Muscle of leg (tissue), 11 donors: ENCODE data around the gene ARL13B. TPM values are rescaled to one million over a fixed set of nuclear protein-coding genes. Genes with fewer than 3 reads are reported as not detected.

Source experiments
- DNase-seq: peaks from one replicate; pipeline ENCODE4 v3.0.0; 2013
- H3K27ac ChIP-seq: one replicate; pipeline ENCODE4 v1.5.1; 2013; ENCODE audit warnings: mild to moderate bottlenecking, low read length, control low read depth
- H3K27me3 ChIP-seq: one replicate; pipeline ENCODE4 v1.6.1; 2013; ENCODE audit warnings: low read length; ENCODE audit not compliant: control insufficient read depth, insufficient read depth
- H3K36me3 ChIP-seq: one replicate; pipeline ENCODE4 v1.6.1; 2013; ENCODE audit warnings: low read length; ENCODE audit not compliant: control insufficient read depth, insufficient read depth
- H3K4me1 ChIP-seq: one replicate; pipeline ENCODE4 v1.6.1; 2013; ENCODE audit warnings: low read length; ENCODE audit not compliant: control insufficient read depth, insufficient read depth
- H3K4me3 ChIP-seq: one replicate; pipeline ENCODE4 v1.5.1; 2013; ENCODE audit warnings: low read length, control low read depth
- H3K9me3 ChIP-seq: replicated peaks from 2 replicates; pipeline ENCODE4 v1.6.1; 2013; ENCODE audit warnings: low read depth, low read length; ENCODE audit not compliant: control insufficient read depth
- WGBS: methylation state at CpG from one replicate; pipeline ENCODE4 v1.1.5; 2013; ENCODE audit warnings: missing lambda C conversion rate; ENCODE audit not compliant: insufficient coverage; 5-methylcytosine and 5-hydroxymethylcytosine counted together
- polyA plus RNA-seq, 8 donors: library from polyadenylated mRNA; unstranded; fragments of 120-200 nt; gene quantifications; one replicate each; pipeline versions ENCODE4 v1.2.1 to v1.2.3, GENCODE V29; 2013; ENCODE audit warnings: inconsistent platforms in 1 of 8, low replicate concordance in 1 of 8; ENCODE audit not compliant: insufficient read length in 8 of 8, insufficient read depth in 1 of 8
- total RNA-seq: library from RNA; stranded (reverse); fragments of 120-200 nt; gene quantifications from one replicate; pipeline ENCODE4 v1.2.4, GENCODE V29; 2013

The ARL13B gene
- total and polyA plus RNA-seq, 9 donors: 5.4 to 10.5 (median 7.3) TPM

DNA sequence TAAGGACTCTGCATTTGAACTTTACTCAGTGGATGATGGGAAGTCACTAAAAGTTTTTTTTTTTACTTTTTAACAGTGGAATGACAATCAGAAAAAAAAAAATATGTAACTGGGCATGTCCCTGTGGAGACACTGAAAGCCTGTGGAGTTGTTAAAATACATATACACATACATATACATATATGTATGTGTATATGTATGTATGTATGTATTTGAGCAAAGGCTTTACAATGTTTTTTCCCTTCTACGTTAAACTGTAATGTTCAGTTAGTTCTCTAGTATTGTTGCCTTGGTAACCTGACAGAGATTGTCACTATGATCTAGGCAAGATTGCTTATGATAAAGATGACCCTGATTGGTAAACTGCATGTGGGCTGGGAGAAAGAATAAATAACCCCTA, 113.2 kb downstream of the ARL13B start:
- H3K9me3 ChIP-seq: no peaks in the 10 kb centered on the region
- no peaks in the 10 kb centered on the region for H3K27me3 ChIP-seq
- WGBS: no CpG with 5 or more reads among the region's 1 CpG
- H3K4me3 ChIP-seq: no peak overlapping the region
- no peak for DNase-seq
- H3K27ac ChIP-seq: no peak overlapping the region
- H3K4me1 ChIP-seq: no peaks in the 10 kb centered on the region
- peaks cover 19% of the 10 kb centered on the region for H3K36me3 ChIP-seq

DNA sequence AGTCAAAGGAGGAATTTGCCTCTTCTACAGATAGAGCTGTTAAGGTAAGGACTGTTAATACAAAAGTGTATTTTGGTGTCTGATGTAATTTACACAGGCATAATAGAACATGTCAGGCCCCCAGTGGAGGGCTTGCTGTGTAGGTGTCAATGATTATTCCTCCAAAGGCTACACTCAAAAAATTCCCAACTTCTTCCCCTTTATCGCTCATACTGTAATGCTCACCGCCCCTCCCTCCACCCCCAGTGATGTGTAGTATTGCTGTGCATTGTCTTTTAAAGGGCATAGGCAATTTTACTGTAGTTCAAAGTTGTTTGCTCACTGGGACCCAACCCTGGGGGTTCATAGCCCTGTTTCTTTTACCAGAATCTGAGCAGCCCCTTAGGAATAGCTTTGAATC, 115.2 kb downstream of the ARL13B start:
- Histone ChIP-seq H3K9me3 (no peaks in the 10 kb centered on the region), H3K27ac (no peak overlapping the region), H3K4me1 (no peaks in the 10 kb centered on the region), H3K4me3 (no peak overlapping the region), H3K36me3 (peaks cover 22% of the 10 kb centered on the region), H3K27me3 (no peaks in the 10 kb centered on the region)
- no peak for DNase-seq
- no CpG with 5 or more reads among the region's 2 CpGs for WGBS

DNA sequence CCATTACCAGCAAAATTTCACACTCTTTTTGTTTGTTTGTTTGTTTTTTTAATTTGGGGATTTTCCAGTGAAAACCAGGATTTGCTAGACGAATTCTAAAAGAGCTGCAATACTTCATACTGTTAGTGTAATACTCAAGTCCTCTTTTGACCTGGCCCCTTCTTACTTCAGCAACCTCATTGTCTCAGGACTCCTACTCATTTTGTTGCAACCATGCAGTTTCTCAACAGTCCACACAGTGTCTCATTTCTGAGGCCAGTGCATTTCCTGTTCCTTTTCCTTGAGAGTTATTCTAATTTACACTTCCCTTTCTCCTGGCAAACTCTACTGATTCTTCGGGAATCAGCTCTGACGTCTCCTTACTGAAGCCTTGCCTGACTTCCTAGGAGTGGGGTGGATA, 118.5 kb downstream of the ARL13B start:
- Histone ChIP-seq H3K9me3 (no peaks in the 10 kb centered on the region), H3K27me3 (no peaks in the 10 kb centered on the region), H3K27ac (no peak overlapping the region), H3K36me3 (peaks cover 22% of the 10 kb centered on the region), H3K4me1 (no peaks in the 10 kb centered on the region), H3K4me3 (no peak overlapping the region)
- peak; percentile 8 for DNase-seq
- WGBS: no CpG with 5 or more reads among the region's 3 CpGs

DNA sequence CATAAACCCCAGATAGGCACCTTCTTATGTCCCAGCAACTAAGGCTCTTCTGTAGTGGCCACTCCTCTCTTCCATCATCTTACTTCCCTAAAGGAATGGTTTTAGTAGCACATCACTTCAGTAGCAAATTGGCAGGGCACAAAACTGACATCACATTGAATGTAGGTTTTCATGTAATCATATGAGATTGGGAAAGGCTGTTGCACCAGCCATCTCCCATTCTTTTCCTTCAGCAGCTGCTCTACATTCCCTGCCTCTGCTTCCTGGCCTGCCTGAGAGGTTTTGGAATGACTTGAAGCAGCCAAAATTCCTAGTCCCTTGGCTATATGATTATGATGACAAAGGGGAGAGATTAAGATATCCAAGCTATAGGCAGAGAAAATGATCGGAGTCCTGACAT, 119.4 kb downstream of the ARL13B start:
- DNase-seq: no peak
- WGBS: no CpG with 5 or more reads among the region's 1 CpG
- H3K4me3 ChIP-seq: no peak overlapping the region
- no peak overlapping the region for H3K27ac ChIP-seq
- H3K4me1 ChIP-seq: no peaks in the 10 kb centered on the region
- no peaks in the 10 kb centered on the region for H3K9me3 ChIP-seq
- H3K27me3 ChIP-seq: no peaks in the 10 kb centered on the region
- peaks cover 27% of the 10 kb centered on the region for H3K36me3 ChIP-seq

DNA sequence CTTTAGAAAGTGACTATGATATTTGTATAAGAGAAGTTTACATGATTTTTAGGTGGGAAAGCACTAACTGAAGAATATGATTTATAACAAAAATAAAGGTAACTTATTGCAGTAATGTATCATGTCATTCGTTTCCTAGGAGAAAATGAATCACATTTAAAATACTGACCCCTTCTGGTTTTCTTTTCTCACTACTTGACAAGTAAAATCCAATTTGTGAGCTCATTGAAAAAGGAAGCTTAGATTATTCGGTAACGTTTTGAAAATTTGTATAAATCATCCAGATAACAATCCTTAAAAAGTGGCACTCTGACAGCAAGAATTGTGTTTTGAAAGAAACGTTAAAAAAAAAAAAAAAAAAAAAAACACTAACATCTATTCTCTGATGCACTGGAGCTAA, 121.9 kb downstream of the ARL13B start:
- H3K4me1 ChIP-seq: no peaks in the 10 kb centered on the region
- no CpG with 5 or more reads among the region's 4 CpGs for WGBS
- DNase-seq: no peak
- H3K9me3 ChIP-seq: no peaks in the 10 kb centered on the region
- no peaks in the 10 kb centered on the region for H3K27me3 ChIP-seq
- H3K27ac ChIP-seq: no peak overlapping the region
- H3K36me3 ChIP-seq: peaks cover 19% of the 10 kb centered on the region
- no peak overlapping the region for H3K4me3 ChIP-seq

Other genes with a start within 250 kb of the ARL13B start
- gene PROS1, start 6.3 kb upstream of the ARL13B start, total RNA-seq: 22.5 TPM
- 10 to 100 TPM; 21.0 to 33.8 (median 23.9) TPM for gene PROS1, start 6.3 kb upstream of the ARL13B start, polyA plus RNA-seq
- gene STX19, start 48.4 kb downstream of the ARL13B start, total RNA-seq: 0.04 TPM
- gene STX19, start 48.4 kb downstream of the ARL13B start, polyA plus RNA-seq: 1 to 10 TPM in 1 of 8 donors, under 1 TPM in 5, not detected in 2; 0.15 to 1.1 (median 0.20) TPM
- 5.4 TPM for gene DHFR2, start 82.8 kb downstream of the ARL13B start, total RNA-seq
- gene DHFR2, start 82.8 kb downstream of the ARL13B start, polyA plus RNA-seq: 1 to 10 TPM; 3.1 to 5.2 (median 3.9) TPM
- gene NSUN3, start 82.9 kb downstream of the ARL13B start, total RNA-seq: 10.1 TPM
- gene NSUN3, start 82.9 kb downstream of the ARL13B start, polyA plus RNA-seq: 1 to 10 TPM; 5.8 to 9.1 (median 6.6) TPM